T-helper 2 cell treated with Interferon-gamma antibody and Interleukin-4, amounts not matched to agents 100 ng/mL and 5 ng/mL, for 36 hours (primary cell): ENCODE results near the gene ROCK2. TPM values are rescaled to one million over a fixed set of nuclear protein-coding genes. Genes with fewer than 3 reads are reported as not detected.

Source experiments
- intact Hi-C: fragments of 100-400 bp; cut with micrococcal nuclease; formaldehyde crosslinking; loops from one replicate; pipeline ENCODE4 v1.15.1; 2023
- total RNA-seq: library from RNA; stranded (reverse); gene quantifications from 2 replicates; pipeline ENCODE4 v1.2.3, GENCODE V29; 2022

Gene ROCK2
- total RNA-seq, 1 donor from 2014 or later: 21.5 TPM

DNA sequence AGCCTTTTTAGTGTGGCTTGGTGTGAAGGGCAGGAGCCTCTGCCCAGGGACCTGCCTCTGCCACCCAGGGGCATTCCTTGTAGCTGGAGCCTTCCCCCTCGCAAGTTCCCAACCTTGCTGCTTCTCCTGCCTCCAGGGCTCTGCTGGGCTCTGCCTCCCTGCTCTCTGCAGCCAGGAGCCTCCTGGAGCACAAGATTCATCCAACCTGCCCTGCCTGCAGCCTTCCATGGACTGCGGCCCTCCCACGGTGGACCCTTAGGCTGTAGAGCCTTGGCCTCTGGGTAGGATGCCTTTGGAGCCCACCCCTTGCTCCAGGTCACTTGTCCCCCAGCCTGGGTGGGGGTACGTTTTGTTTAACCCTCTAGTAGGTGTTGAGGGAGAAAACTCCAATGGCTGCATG, 186.7 kb downstream of the ROCK2 start:
- intact Hi-C loops: loop anchor here (10.0 kb wide), 1 partner anchor 853 kb away; the partner anchor contains the start of gene HPCAL1

DNA sequence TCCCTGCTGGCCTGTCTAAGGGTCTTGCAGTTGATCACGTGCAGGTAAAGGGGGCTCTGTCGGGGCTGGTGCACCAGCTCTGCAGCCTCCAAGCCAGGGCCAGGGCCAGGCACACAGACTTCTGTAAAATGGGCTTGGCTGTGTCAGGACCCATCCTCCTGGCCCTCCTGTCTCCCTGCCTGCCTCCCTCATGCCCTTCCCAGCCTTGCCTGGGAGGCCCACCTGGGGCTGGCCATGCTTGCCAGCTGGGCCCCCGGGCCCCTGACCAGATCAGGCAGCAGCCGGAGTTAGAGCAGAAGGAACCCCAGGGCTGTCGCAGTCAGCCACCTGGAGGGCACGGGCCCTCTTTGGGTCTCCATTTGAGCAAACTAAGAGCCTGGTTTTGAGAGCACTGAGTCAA, 187.1 kb downstream of the ROCK2 start:
- intact Hi-C loops: loop anchor here (10.0 kb wide), 1 partner anchor 852 kb away; the partner anchor contains the start of gene HPCAL1

DNA sequence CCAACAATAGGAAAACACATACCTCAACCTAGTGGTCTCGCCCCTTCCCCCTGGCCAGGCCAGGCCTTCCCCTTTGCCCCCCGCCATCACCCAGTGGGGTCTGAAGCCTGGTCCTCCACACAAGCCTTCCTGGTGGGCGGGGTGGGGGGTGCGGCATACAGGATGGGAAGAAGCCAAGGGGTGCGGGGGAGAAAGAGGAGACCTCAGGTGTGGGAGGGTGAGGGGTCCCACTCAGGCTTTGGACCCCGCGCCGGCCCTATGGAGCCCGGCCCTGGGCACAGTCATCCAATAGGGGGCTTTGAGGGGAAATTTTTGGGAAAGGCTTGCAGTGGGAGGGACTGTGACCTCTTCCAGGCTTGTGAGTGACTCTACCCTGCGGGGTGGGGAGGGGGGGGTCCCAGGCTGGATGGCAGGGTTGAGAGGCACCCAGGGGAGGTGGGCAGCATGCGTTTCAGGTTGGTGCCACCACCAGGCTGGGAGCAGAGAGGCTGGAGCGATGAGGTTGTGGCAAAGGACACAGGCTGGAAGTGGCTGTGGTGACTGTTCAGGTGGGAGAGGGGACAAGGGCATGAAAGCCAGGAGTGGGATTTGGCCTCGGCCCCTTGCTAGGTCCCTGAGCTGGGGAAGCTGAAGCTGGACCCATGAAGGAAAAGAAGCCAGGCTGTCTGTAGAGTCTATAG, 187.9 kb downstream of the ROCK2 start:
- intact Hi-C loops: loop anchor here (10.0 kb wide), 1 partner anchor 852 kb away; the partner anchor contains the start of gene HPCAL1

DNA sequence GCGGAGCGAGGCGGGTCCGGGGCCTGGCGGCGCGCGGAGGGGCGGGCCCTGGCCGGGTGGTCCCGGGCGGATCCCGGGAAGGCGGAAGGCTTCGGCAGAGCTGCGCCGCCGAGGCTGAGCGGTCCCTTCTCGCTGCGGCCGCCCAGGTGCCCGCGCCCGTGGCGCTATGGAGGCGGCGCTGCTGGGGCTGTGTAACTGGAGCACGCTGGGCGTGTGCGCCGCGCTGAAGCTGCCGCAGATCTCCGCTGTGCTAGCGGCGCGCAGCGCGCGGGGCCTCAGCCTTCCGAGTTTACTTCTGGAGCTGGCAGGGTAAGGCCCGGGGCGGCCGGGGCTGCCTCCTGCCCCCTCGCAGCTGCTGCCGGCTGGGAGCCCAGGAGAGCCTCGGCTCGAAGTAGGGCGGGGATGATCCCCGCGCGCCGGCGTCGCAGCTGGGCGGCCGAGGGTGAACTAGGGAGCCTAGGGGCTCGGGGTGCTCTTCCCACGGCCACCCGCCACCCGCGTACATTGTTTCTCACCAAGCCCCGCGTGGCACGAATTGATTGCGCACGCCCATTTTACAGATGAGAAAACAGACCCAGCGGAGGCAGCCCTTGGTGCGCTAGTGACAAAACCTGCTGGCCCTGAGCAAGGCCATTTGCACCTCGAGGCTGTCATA, 188.9 kb downstream of the ROCK2 start, which contains the start of gene SLC66A3:
Gene SLC66A3 (plus strand): TSS at position 87 of the 655 bp plus-strand sequence. CDS start 80 bp downstream, at position 167.
- intact Hi-C loops: loop anchor here (1.0 to 10.0 kb wide), 6 partner anchors 25 to 851 kb away; partner anchors contain the start of genes HPCAL1, LPIN1 and ROCK2

DNA sequence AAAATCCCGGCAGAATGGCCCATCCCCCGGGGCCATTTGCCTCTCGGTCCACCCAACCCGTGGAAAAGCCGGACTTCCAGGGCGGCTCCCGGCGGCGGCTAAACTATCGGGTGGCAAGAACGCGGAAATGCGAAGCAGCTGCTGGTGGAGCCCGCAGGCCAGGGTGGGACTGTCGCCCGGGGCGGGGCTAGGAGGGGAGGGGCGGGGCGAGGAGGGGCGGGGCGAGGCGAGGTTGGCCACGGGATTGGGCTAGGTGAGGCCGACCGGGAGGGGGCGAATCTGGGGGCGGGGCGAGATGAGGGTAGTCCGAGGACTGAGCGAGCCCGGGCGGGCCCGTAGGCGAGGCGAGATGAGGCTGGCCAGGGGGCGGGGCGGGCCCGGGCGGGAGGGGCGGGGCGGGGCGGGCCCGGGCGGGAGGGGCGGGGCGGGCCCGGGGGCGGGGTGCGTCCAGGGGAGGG, 189.5 kb downstream of the ROCK2 start:
- intact Hi-C loops: loop anchor here (1.0 to 10.0 kb wide), 6 partner anchors 25 to 850 kb away; partner anchors contain the start of genes HPCAL1, LPIN1 and ROCK2

DNA sequence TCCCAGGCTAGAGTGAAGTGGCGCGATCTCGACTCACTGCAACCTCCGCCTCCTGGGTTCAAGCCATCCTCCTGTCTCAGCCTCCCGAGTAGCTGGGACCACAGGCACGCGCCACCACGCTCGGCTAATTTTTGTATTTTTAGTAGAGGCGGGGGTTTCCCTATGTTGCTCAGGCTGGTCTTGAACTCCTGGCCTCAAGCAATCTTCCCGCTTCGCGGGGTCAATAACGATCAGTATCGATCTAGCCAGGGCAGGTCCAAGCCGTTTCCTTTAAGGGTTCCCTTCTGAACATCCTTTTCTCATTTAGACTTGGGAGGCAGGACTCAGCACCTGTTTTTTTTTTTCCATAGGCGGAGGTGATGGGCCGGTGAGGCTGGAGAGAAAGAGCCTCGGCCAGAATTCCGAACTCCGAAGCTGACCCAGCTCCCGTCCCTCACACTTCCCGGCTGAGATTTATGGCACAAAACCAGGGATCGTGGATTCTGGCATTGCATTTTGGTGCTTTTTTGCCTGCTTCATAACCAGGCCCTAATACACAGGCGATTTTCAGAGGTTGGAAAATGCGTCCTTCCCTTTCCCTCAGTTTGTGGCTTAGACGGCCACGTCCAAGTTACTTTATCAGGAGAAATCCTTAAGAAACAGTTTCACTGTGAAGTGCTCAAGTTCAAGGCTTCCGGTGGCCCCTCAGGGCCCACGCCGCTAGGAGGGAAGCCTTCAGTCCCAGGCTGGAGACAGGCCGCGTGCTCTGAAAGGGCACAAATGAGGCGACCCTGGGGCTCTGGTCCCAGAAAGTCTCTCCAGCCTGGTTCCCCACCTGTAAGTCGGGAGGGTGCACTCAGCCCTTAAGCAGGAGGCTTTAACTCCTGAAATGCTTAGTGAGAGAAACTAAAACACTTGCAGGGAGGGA, 190.2 kb downstream of the ROCK2 start:
- intact Hi-C loops: loop anchor here (2.0 to 10.0 kb wide), 3 partner anchors 49 to 849 kb away; partner anchors contain the start of gene HPCAL1

DNA sequence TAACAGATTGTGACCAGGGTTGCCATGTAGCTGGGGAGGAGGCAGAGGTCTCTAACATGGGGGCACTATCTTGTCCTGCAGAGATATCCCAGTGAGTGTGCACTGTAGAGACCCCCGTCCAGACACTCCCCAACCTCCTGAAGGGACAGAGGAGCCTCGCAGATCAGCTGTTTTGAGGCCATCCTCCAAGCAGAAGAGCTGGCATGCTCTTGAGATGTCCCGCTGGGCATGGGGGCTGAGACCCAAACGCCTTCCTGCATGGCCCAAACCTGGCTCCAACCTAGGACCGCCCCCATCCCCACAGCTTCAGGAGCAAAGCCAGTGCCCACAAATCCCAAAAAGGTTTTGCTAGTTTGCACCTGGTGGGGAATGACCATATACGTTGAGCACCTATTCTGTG, 191.8 kb downstream of the ROCK2 start:
- intact Hi-C loops: loop anchor here (10.0 kb wide), 1 partner anchor 848 kb away; the partner anchor contains the start of gene HPCAL1

DNA sequence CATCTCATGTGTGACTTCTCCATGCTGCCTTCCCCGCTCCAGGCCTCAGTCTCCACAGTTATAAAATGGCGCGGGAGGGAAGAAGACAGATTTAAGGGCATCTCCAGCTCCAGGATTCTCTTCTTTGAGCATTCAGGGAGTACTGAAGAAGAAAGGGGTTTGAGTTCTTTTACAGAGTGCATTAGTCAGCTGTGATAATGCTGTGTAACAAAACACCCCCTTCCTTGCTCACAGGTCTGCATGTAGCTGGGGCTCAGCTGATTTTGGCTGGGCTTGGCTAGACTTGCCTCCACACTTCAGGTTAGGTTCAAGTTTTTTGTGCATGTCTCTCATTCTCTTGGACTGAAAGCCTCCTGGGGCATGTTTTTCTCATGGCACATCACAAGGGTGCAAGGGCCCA, 197.2 kb downstream of the ROCK2 start:
- intact Hi-C loops: no loop called here

DNA sequence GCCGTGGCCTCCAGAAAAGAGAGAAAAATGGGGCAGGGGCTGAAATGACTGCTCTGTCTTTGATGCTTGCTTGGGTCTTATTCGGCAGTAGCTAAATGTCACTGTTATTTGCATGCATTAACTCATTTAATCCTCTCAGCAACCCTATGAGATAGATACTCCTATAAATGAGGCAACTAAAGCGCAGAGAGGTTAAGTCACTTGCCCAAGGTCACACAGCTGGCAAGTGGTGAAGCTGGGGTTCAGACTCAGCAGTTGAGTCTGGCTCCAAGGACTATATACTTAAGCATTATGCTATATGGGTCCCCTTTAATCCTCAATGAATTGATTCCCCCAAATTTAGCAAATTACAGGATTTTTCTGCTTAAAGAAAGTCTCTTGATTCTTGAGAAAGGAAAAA, 198.4 kb downstream of the ROCK2 start:
- intact Hi-C loops: no loop called here

DNA sequence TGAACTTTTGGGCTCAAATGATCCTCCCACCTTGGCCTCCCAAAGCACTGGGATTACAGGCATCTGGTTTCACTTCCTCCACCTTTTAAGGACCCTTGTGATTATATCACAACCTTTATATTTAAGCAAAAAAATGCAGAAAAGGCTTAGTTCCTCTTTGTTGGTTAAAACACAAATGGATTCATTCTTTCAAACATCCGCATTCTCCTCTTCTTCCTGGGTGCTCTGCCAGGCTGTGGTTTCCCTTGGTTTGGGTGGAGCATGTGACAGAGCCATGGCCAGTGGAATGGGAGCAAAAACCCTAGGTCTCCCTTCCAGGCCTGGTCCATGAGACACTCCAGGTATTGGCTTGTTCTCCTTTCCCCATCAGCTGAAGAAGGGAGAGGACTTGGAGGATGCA, 199.1 kb downstream of the ROCK2 start:
- intact Hi-C loops: no loop called here

DNA sequence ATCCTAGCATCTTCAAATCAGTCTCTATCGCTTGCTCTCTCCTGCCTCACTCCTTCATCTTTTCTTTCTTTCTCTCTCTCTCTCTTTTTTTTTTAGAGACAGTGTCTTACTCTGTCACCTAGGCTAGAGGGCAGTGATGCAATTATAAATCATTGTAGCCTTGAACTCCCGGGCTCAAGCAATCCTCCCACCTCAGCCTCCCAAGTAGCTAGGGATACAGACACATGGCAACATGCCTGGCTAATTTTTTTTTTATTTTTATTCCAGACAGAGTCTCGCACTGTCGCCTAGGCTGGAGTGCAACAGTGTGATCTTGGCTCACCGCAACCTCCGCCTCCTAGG, 199.7 kb downstream of the ROCK2 start:
- intact Hi-C loops: no loop called here

DNA sequence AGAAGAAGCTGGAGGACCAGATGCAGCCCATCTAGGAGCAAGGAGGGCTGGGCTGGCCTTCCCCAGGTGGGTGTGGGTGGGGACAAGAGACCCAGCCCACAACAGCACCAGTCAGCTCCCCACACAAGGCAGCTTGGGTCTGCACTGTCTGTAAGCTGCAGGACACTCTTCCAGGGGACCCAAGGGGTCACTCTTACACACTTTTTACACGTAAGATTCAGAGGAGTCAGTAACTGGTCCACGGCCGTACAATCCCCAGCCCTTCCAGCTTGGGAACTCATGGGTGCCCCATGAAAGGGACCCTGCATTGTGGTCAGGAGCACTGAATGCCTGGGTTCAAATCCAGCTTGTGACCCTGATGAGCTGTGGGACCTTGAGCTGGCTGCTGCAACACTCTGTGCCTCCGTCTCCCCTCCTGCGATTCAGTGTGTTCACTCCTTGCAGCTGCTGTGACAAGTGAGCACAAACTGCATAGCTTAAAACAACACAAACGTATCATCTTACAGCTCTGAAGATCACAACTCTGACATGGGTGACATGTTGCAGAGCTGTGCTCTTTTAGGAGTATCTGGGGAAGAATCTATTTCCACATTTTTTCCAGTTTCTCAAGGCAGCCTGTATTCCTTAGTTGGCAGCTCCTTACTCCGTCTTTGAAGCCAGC, 200.2 kb downstream of the ROCK2 start:
- intact Hi-C loops: no loop called here

DNA sequence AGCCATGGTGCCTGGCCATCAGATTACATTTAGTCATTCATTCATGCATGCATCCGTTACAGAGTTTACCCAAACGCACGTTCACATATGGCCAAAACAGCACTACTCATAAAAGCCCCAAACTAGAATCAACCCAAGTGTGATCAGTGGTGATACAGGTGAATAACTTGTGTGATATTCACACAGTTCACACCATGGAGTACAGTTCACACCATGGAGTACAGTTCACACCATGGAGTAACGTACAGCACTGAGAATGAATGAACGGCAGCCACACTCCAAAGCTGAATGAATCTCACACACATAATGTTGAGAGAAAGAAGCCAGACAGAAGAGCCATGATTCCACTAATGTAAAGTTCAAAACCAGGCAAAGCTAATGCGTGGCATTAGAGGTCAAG, 201.4 kb downstream of the ROCK2 start:
- intact Hi-C loops: no loop called here

DNA sequence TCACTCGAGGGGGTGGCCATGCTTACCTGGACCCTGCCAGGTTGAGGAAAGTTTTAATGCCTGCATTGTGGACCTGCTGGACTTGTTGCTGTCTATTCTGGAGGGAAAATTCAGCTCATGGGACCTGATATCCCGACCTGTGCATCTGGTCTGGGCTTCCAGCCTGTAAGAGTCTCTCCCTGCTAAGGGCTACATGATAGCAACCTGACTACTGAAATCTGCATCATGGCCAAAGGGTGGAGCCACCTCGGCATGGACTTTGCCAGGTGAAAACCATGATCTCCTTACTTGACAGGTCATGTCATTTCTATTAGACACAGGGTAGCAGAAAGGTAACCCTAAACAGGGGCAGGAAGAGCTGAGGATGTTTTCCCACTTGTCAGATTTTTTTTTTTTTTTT, 202.1 kb downstream of the ROCK2 start:
- intact Hi-C loops: no loop called here

DNA sequence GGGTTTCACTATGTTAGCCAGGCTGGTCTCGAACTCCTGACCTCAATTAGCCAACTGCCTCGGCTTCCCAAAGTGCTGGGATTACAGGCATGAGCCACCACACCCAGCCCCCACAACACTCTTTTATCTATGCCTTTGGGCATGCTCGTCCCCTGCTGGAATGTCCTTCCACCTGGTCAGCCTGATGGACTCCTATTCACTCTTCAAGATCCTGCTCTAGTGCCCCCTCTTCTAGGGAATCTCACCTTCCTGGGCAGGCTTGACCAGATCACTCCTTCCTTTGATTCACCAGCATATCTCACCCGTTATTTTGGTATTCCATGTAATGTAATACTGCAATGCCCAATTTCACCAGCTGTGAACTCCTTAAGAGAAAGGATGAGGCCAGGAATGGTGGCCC, 203.1 kb downstream of the ROCK2 start:
- intact Hi-C loops: no loop called here

DNA sequence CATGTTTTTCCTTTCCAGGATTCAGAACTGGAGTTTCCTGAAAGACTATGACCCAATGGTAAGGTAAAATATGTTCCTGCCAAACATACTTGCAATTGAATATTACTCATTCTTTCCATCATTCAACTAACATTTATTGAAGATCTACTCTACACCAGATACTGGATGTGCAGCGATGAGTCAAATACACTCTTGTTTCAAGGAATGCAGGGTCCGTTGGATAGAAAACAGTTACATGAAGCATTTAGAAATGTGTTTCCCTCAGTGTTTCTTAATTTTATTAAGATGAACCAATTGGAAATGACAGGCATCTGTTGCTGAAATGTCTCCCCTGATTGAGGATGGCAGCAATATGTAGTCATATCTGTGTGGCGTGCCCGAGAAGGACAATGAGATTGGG, 203.9 kb downstream of the ROCK2 start:
- intact Hi-C loops: no loop called here

DNA sequence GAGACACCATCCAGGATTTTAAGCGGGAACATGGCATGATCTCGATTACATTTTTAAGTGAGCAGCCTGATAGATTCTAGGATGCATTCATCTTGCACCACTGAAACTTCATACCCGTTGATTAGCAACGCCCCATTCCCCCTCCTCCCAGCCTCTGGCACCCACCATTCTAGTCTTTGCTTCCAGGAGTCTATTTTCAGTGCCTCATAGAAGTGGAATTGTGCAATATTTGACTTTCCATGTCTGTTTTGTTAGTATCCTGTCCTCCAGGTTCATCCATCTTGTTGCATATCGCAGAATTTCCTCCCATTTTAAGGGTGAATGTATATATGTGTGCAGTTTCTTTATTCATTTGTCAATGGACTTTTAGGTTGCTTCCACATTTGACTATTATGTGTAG, 210.1 kb downstream of the ROCK2 start:
- intact Hi-C loops: loop anchor here (5.0 kb wide), 1 partner anchor 208 kb away; the partner anchor contains the start of gene ROCK2

DNA sequence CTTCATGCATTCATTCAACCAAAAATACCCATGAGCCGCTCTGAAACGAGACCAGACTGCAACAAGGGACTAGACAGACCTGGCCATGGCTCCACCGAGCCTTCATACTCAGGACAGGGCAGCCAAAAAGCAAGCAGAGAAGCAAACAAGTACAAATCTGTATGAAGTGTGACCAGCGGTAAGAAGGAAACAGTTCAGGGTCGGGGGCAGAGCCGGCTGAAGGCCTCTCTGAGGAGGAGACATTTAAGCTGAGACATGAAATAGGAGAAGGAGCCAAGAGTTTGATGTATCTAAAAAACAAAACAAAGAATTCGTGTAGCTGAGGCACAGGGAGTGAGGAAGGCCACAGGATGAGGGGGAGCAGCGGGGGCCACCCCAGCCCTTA, 210.5 kb downstream of the ROCK2 start:
- intact Hi-C loops: loop anchor here (2.0 to 5.0 kb wide), 2 partner anchors 208 to 549 kb away; partner anchors contain the start of gene ROCK2

DNA sequence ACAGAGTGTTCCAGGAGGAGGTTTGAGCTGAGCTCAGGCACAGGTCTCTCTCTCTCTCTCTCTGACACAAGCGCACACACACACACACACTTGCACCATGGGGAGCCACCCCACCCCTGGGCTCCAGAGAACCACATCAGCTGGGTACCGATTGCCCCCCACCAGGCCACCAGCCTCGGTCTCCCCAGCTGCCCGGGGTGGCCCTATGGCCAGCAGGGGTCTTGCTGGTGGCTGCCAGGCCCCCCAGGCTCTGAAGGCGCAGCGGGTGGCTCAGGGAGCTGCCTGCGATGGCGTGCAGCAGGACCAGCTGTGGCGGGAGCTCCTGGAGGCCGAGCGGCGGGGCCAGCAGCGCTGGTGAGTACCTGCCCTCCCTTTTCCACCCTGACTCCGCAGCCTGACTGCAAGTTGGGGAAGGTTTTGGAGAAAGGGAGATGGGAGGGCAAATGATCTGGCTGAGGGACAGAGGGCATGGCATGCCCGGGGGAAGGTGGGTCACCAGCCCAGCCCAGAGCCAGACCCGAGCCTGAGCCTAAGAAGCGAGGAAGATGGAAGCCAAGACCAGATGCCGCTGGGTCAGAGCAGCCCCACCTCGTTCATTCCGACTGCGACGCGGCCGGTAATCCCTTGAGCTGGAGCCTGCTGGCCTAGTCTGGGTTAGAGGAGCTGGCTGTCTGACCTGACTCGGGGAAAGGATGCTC, 211.0 kb downstream of the ROCK2 start:
- intact Hi-C loops: loop anchor here (2.0 to 5.0 kb wide), 2 partner anchors 209 to 549 kb away; partner anchors contain the start of gene ROCK2
